Measurements from ENCODE around the gene SF3A1. TPM values are rescaled to one million over a fixed set of nuclear protein-coding genes. Genes with fewer than 3 reads are reported as not detected.

SF3A1 gene
- total and polyA plus RNA-seq, 2 of the 13 experiments (the other 11 are each of a cell fraction or from before 2014, with no cell fraction given): 10.0 to 22.0 TPM

DNA sequence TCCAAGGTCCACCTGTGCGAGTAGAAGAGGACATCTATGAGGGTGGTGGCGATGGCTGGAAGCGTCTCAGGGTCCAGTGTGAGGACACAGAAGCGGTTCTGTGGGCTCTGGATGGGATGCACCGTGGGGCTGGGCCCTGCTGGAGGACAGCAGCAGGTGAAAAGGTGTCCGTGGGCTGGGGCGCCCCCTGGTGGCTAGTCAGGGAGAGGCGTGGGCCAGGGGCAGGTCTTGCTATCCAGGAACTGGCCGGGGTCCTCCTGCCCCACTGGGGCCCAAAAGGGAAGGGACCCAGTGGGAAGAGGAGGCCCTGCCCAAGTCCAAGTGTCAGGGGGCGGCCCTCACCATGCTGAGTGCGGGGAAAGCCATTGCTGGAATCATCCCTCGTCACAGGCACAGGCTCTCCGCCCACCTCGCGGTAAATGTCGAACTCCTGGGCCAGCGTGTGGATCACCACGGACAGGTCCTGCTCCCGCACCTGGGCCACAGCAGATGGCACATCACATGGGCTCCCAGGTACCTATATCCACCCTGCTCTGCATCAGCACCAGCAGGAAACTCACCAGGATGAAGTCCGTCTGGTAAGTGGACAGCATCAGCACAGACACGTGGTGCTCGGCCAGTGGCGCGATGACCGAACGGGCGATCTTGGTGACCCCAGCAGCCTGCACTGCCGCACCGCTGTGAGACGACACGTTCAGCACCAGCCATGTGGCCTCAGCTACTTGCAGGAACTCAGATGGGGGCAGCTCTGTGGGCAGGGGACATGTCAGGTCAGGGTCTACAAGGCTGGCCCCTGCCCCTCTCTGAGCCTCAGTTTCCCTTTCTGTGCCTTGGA lies 69.7 kb downstream of the SF3A1 start (continued):
- TF ChIP-seq, protein P1, sequence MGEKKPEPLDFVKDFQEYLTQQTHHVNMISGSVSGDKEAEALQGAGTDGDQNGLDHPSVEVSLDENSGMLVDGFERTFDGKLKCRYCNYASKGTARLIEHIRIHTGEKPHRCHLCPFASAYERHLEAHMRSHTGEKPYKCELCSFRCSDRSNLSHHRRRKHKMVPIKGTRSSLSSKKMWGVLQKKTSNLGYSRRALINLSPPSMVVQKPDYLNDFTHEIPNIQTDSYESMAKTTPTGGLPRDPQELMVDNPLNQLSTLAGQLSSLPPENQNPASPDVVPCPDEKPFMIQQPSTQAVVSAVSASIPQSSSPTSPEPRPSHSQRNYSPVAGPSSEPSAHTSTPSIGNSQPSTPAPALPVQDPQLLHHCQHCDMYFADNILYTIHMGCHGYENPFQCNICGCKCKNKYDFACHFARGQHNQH (CRISPR knock-in tag; IDR thresholded peaks at IDR 0.05): no peak
- TF ChIP-seq HOXA3 (CRISPR knock-in tag; IDR thresholded peaks at IDR 0.05) (peak; percentile 27; the same call in 1 of the 2 replicates), ZNF331 (CRISPR knock-in tag; IDR thresholded peaks at IDR 0.05) (no peak)
- TF ChIP-seq, protein P2, sequence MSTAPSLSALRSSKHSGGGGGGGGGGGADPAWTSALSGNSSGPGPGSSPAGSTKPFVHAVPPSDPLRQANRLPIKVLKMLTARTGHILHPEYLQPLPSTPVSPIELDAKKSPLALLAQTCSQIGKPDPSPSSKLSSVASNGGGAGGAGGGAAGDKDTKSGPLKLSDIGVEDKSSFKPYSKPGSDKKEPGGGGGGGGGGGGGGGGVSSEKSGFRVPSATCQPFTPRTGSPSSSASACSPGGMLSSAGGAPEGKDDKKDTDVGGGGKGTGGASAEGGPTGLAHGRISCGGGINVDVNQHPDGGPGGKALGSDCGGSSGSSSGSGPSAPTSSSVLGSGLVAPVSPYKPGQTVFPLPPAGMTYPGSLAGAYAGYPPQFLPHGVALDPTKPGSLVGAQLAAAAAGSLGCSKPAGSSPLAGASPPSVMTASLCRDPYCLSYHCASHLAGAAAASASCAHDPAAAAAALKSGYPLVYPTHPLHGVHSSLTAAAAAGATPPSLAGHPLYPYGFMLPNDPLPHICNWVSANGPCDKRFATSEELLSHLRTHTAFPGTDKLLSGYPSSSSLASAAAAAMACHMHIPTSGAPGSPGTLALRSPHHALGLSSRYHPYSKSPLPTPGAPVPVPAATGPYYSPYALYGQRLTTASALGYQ (CRISPR knock-in tag; IDR thresholded peaks at IDR 0.05): no peak

DNA sequence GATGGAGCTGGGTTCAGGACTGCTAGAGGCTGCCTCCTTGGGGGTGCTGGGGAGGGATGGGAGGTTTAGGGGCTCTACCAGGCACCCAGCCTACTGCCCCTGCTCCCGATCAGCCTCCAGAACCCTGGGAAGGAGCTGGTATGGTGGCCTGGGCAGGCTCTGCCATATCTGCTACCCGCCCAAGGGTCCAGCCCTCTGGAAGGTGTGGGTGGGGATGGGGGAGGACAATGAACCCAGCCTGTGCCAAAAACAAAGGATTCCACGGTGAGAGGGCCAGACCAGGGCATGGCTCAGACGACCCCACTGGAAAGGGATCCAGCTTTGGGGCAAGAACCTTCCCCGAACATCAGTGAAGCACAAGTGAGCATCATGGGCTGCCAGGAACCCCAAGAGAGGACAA lies 70.4 kb downstream of the SF3A1 start:
- in situ Hi-C loops (cut with HindIII; ENCODE audit: extremely low pct_ligation_motif_present, low pct_unique_long_range_greater_than_20kb) (loop anchor here (5.0 kb wide), 1 partner anchor 101 kb away; the partner anchor contains the start of gene RNF215), intact Hi-C loops (cut with micrococcal nuclease; ENCODE audit: unreplicated experiment) (loop anchor here (1.0 kb wide), 1 partner anchor 23 kb away; no protein-coding TSS in a partner anchor)
- no peaks in the 10 kb centered on the region for H4K20me1 ChIP-seq (ENCODE audit: insufficient read depth, low read length)
- no peak overlapping the region for H3K9ac ChIP-seq (ENCODE audit: insufficient read depth, low read depth, low read length)
- H2AFZ ChIP-seq (ENCODE audit: low read length): no peak overlapping the region
- ChIA-PET CTCF (ENCODE audit: low intra/inter-chr PET ratio, low total read pairs) (interaction anchor here (0.9 to 4.0 kb wide), 5 partner anchors 23 to 177 kb away, joined by 3 to 23 read pairs (median 13); partner anchors contain the start of gene TBC1D10A), POLR2A (no interaction called here)
- no TSS peak for BruUV-seq (replicated peaks)
- no peaks in the 10 kb centered on the region; a peak in 1 of 5 replicates for H3K27me3 ChIP-seq (ENCODE audit: control insufficient read depth in 1 of 2, insufficient read depth in 2 of 2, low read length in 2 of 2)
- H3K9me3 ChIP-seq (ENCODE audit: low read length): no peaks in the 10 kb centered on the region
- no peaks in the 10 kb centered on the region for H3K79me2 ChIP-seq (ENCODE audit: insufficient read depth, low read length)
- H3K4me1 ChIP-seq (ENCODE audit: insufficient read depth, low read length): peaks cover 27% of the 10 kb centered on the region
- no peak for DNase-seq (ENCODE audit: low spot score)
- 67% methylated on average over 4 of the region's 5 CpGs for WGBS (ENCODE audit: low lambda C conversion rate)
- FAIRE-seq: no peak
- ATAC-seq: no peak
- no peaks in the 10 kb centered on the region for H3K36me3 ChIP-seq (replicated peaks in 1 of 2; ENCODE audit: control insufficient read depth in 1 of 2, insufficient read depth in 2 of 2, low read length in 2 of 2)
- H3K4me2 ChIP-seq (ENCODE audit: low read depth, low read length): no peak overlapping the region
- no peak overlapping the region for H3K4me3 ChIP-seq (replicated peaks in 1 of 3; ENCODE audit: insufficient read depth in 1 of 3, low read depth in 2 of 3, low read length in 3 of 3)
- H3K27ac ChIP-seq (ENCODE audit: extremely low read length, insufficient read depth, low read length): no peak overlapping the region
- no peak for TF ChIP-seq CBX1 (IDR thresholded peaks at IDR 0.05; ENCODE audit: low read depth)
- TF ChIP-seq MAFG (CRISPR knock-in tag; IDR thresholded peaks at IDR 0.05): no peak
- no peak for TF ChIP-seq ZNF292 (CRISPR knock-in tag; IDR thresholded peaks at IDR 0.05; ENCODE audit: borderline replicate concordance, low read depth)
- TF ChIP-seq REL (CRISPR knock-in tag; conservative IDR thresholded peaks at IDR 0.05): no peak
- no peak for TF ChIP-seq AGO1 (IDR thresholded peaks at IDR 0.05; ENCODE audit: low read depth, low read length, poor library complexity, severe bottlenecking)
- TF ChIP-seq EED (CRISPR knock-in tag; IDR thresholded peaks at IDR 0.05): 0 out of 2 replicates have a peak, but pooled peaks have one; percentile 51
